Hematopoietic multipotent progenitor cell treated with erythropoietin and hydrocortisone succinate and interleukin-3 and kit ligand, for 15 days (in vitro differentiated cells): ENCODE measurements around the gene NFE2L1.
"Not testable (repeated sequence)": the region's sequence is repeated elsewhere in the genome, so short reads cannot be mapped to it uniquely, and the experiment has no call there.

Experiments
- DNase-seq: peaks from one replicate; pipeline ENCODE4 v3.0.0-alpha.2; 2015; ENCODE audit warnings: low spot score

Gene NFE2L1

GRCh38 chr17:48023400-48024148 is 24.6 kb upstream of the NFE2L1 start:
- peak; percentile 68 for DNase-seq

DNA sequence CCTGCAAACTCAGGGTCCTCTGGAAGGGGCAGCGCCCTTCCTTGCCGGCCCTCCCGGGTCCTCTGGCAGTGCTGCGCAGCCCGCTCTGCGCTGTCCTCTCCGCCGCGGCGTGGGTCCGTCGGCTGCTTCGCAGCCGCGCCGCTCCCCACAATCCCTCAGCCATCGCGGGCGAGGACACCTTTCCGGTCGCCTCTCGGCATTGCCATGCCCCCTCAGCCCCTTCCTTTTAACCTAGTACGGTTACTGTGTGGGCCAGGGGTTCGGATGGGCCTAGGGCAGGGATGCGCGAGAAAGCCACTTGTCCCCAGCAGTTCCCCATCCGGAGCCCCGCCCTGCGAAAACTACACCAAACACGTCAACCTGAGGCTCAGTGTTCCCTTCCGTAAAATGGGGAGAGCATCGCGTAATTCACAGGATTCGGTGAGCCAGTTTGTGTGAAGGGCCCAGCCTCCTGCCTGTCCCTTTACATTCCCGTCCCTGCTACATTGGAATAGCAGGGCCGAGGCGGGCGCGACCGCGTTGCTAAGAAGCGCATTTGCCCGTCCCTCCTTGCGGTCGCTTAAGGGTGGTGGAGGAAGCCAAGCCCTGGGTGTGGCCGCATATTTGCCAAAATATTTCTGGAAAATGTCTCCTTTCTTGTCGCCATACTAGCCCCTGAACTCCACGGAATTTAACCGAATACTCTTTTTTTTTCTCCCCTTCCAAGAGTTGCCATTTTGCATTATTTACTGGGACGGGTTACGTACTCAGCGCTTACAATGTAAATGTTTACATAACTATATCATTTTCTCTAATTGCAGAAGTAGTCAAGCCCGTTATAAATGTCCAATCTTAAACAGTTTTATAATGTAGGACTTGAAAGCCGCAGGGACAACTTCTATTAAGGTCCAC is 23.8 kb upstream of the NFE2L1 start:
- DNase-seq: peak; percentile 77

DNA sequence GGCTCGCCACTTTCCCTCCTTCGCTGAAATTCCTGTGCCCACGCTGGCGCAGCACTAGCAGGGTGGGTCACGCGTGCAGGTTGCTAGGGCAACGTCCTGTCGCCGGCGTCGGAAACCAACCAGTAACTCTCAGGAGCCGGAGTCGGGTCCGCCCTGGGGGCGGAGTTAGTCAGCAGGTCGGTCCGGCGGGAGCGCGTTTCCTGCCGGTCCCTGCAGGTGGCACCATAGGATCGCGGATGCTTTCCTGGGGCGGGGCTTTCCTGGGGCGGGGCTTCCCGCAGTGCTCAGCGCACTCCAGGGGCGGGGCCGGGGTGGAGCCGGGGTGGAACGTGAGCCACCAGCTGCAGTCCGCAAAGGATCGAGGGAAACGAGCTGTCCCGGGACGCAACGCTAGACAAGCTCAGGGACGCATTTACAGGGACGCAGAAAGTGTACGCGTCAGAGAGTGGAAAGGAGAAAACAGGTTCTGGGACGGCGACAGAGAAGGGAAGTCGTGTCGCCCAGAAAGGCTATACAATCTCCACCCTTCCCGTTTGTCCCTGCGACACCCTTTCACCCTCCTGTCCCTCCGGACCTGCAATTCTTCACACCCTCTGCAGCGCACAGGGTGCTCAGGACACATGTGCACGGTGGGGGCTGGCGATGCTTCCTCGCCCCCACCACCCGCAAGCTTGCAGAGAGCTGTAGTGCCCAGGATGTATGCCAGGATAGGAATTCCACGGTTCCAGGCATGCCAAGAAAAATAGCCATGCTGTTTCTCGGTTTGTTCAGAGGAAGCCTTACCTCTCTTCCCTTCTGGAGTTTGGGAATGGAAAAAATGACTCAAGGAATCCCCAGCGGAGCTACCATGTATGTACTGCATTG is 22.9 kb upstream of the NFE2L1 start:
- peak; percentile 97 for DNase-seq

DNA sequence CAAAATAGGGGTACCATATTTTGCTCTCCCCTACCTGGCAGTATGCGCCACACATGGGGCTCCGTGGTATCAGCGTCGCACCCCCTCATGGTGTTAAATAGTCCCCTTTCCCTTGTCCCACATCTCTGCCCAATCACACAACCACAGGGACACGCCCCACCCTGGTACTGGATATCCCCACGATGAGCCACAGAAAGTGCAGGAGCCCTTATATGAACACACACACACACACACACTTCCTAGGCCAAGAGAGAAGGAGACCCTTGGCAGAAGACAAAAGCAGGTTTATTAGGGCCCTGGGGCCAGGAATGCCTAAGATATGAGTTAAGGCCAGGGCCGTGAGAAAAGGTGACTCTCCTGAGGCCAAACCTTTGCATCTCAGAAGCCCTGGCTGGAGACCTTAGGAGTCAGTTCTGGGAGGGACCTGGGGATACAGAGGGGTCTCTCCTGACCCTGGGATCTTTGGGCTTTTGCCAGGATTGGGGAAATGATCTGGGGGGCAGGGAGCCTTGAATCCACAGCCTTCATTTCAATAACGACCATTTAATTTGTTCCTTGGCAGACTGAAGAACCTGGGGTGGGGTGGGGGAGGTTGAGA is 22.2 kb upstream of the NFE2L1 start:
- DNase-seq: no peak

GRCh38 chr17:48026502-48027321 is 21.4 kb upstream of the NFE2L1 start:
- DNase-seq: peak; percentile 76

DNA sequence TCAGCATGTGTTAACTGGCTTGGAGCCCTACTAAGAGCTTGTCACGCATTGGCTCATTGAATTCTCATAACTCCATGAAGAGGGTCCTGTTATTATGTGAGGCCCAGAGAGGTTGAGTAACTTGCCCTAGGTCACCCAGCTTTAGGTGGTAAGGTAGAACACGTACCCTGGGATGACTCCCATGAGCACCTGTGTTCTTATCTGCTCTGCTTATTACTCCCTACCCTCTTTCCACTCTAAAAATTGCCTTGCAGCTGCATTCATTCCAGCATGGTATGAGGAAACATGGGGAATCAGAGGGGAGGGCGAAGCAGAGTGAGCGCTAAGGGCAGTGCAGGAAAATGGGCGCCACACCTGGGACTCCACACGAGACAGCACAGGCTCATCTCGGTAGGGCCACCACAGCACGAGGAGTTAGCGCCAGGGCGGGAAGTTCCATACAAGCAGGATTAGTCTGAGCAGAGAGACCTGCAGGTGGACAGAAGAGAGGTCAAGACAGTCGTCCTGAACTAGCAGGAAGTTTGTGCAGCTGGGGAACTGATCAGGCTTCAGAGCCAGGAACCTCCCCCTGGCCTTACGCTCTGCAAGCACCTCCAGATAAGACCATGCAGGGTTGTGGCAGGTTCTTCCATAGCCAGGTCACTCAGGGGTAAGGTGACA is 20.7 kb upstream of the NFE2L1 start:
- no peak for DNase-seq

DNA sequence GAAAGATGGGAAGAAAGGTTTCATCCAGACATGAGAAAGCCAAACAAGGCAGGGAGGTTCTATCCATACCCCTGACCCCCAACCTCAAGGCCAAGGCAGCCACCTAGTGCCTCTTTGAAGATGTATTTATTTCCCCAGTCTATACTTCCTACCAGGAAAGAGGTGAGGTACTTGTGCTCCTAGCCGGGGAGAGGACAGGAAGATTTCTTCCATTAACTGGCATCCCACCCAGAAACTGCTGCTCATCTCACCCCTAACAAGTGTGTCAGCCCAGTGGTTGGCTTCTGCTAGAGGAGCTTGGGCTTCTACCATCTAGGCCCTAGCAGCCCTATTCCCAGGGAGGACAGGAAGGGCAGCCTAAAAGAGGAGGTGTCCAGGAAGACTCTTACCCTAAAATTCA is 19.4 kb upstream of the NFE2L1 start:
- no peak for DNase-seq

DNA sequence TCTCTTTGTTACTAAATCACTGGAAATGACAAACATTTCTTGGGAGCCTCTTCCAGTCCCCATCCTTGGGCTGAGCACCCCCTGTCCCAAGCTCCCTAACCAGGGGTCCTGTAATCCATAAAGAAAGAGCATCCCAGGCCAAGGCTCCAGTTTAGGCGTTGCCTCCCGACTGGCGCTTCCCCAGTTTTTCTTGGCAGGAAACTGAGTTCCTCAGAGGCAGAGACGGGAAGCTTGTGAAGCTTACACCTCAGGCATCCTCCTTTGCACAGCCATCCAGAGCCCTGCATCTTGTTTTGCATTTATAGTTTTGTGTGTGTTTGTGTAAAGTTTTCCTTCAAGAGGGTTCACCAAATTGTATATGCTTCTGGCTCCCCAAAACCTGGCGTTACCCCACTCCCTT is 17.6 kb upstream of the NFE2L1 start:
- DNase-seq: no peak

GRCh38 chr17:48031966-48032365 is 16.2 kb upstream of the NFE2L1 start:
- DNase-seq: no peak

- DNase-seq: not testable (repeated sequence)
These were observed 13.4 kb upstream of the NFE2L1 start for GRCh38 chr17:48034734-48035133.

DNA sequence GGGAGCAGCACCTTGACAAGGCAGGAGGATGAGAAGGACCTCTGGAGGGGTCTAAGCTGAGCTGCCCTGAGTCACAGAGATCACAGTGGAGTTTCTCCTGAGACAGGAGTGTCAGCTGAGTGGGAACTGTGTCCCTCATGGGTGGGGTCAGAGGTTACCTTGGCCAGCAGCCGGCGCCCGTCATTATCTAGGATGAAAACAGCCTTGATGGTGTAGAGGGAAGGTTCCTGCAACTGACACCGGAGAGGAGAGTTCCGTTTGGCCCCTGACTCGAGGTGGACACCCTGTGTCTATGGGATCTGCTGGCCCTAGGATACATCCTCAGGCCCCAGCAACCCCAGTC is 11.5 kb upstream of the NFE2L1 start:
- no peak for DNase-seq

- DNase-seq: peak; percentile 38
These were observed 10.9 kb upstream of the NFE2L1 start, which contains the start of gene COPZ2 for GRCh38 chr17:48037036-48037837. Gene COPZ2 (minus strand): TSS chr17:48037797. CDS start chr17:48037777, 20 bp downstream.

DNA sequence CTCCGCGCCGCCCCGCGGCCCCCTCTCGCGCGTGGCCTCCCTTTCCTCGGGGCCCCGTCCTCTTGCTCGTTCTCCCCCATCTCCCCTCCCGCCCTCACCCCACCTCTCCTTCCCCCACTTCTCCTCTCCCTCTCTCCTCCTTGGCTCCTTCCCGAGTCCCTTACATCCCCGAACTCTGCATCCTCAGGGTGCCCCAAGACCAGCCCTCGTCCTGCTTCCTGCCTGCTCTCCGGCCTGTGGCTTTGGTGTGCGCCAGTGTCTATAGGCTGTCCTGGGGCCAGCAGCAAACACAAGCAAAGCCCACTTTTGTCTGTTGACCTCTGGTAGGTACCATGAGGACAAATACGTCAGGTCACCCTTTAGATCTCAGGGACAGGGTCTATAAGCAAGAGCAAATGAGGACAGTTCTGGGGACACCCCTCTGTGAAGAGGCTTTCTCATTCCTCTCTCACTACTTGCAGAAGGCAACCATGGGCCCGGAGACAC is 10.3 kb upstream of the NFE2L1 start:
- DNase-seq: no peak

- no peak for DNase-seq
These were observed 9.5 kb upstream of the NFE2L1 start for GRCh38 chr17:48038687-48039086.

DNA sequence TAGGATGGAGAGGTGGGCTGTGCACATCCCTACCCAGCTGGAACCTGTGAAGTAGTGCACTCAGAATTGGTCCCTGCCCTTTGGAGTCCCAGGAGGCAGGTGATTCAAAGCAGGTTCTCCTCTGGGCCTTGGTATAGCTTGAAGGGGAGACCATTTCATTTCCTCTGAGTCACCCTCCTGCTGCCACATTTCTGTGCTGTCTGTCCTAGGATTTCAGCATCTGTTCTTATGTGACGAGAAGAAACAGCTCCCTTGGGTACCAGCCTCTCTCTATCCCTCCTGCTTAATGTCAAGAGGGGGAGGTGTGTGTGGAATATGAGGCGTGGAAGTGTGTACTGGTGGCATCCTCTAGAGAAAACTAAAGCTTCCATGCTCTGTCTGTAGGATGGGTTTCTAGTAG is 5.0 kb upstream of the NFE2L1 start:
- DNase-seq: no peak

GRCh38 chr17:48044851-48045250 is 3.3 kb upstream of the NFE2L1 start:
- no peak for DNase-seq

- DNase-seq: no peak
These were observed 2.7 kb upstream of the NFE2L1 start for GRCh38 chr17:48045316-48046001.

DNA sequence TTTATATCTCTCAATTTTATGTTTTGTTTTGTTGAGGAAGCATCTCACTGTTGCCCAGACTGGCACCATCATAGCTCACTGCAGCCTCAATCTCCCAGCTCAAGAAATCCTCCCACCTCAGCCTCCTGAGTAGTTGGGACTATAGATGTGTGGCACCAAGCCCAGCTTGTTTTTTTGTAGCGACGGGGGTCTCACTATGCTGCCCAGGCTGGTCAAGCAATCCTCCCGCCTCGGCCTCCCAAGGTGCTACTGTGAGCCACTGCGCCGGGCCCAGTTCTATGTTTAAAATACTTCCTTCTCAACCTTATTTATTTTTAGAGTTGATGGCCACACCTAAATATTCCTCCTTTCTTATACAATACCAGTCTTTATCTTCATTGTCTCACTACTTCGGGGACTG is 1.9 kb upstream of the NFE2L1 start:
- no peak for DNase-seq
